ENCODE measurements around the gene SLC17A2. TPM values are rescaled to one million over a fixed set of nuclear protein-coding genes. Genes with fewer than 3 reads are reported as not detected.

Gene SLC17A2
- polyA plus RNA-seq, 1 donor from 2014 or later, result not detected

DNA sequence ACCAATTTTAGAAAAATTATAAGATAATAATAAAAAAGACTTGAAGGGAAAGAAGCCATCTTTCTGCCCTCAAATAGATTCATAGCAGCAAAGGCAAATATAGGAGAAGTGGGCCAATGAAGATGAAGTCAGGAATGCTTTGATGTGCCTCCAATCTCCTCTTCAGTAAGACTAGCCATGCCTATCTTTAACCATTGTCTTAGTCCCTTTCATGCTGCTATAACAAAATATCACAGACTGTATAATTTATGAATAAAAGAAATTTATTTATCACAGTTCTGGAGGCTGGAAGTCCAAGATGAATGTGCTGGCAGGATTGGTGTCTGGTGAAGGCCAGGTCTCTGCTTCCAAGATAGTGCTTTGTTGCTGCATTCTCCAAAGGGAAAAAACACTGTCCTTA lies 37.6 kb downstream of the SLC17A2 start:
- Mint-ChIP-seq H3K4me3 (no peak overlapping the region), H3K27me3 (peaks cover 3% of the 10 kb centered on the region), H3K4me1 (no peaks in the 10 kb centered on the region), H3K9me3 (no peaks in the 10 kb centered on the region), H3K36me3 (peaks cover 3% of the 10 kb centered on the region), H3K27ac (no peak overlapping the region)

DNA sequence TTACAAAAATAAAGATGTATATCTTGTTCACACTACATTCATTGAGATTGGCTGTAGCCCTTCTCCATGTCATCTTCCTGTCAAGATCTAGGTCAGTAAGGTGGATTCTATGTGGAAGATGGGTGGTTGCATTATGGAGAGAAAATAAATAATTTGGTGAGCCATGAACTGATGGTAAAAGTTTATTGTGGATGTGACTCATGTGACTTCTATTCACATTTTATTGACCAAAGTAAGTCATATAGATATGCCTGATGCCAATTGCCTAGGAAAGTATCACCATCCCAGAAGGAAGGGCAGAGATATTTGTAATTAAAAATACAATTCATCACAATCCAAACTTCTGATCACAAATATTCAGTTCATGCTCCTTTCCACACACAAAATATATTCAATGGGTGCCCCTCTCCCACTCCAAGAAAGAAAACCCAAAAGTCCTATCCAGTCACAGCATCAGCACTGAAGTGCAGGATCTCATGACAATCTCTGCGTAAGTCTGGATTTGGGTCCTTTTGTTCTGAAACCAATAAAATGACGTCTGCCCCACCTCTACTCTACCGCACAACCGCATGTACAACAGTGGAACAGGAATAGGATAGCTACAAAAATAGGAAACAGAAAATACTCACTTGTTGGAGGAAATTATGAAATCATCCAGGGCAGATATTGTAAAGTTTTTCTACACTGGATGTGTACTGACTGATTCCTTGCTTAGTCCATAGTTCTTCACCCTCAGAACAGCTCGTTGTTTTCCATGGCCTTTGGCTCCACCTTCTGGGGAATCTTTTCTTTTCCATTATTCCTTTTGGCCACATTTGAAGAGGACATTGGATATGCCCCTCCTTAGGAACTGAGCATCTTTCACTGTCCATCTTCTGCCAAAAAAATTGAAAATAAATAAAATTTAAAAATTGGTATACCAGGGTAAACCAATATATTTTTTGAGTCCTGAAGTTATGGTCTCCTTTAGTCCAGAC lies 40.3 kb downstream of the SLC17A2 start:
- Mint-ChIP-seq H3K9me3 (peaks cover 0 to 4% (median 0%) of the 10 kb centered on the region in 3 donors), H3K36me3 (peaks cover 2% of the 10 kb centered on the region), H3K4me3 (no peak overlapping the region), H3K27me3 (peaks cover 8% of the 10 kb centered on the region), H3K27ac (no peak overlapping the region), H3K4me1 (no peaks in the 10 kb centered on the region)

DNA sequence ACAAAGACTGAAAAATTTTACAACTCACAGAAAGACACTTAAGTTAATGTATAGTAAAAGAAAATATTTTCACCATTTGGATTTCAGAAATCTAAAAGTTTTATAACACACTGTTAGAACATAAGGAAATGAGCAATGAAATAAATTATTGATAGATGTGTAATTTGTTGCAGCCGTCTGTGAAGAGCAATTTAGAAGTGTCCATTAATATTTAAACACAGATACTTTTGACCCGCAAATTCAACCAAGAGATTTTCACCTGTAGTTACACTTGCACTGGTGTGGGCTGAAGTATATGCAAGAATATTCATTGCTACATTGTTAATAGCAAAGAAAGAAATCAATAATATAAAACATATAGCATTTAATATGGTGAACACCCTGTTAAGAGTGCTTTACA lies 41.9 kb downstream of the SLC17A2 start:
- Mint-ChIP-seq H3K27me3 (peaks cover 10% of the 10 kb centered on the region), H3K36me3 (peaks cover 2% of the 10 kb centered on the region), H3K9me3 (peaks cover 0 to 4% (median 0%) of the 10 kb centered on the region in 3 donors), H3K4me3 (no peak overlapping the region), H3K27ac (no peak overlapping the region), H3K4me1 (no peaks in the 10 kb centered on the region)

DNA sequence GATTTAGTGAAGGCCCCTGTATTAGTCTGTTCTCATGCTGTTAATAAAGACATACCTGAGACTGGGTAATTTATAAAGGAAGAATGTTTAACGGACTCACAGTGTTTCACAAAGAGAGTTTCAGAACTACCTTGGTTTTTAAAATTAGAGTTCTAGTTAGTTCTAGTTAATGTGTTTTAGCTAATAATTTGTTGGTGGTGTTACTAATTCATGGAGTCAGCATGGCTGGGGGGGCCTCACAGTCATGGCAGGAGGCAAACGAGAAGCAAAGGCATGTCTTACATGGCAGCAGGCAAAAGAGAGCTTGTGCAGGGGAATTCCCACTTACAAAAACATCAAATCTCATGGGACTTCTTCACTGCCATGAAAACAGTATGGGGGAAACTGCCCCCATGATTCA lies 44.4 kb downstream of the SLC17A2 start:
- Mint-ChIP-seq H3K36me3 (peaks cover 3% of the 10 kb centered on the region), H3K4me1 (peaks cover 0 to 4% (median 0%) of the 10 kb centered on the region in 3 donors), H3K27me3 (peaks cover 21% of the 10 kb centered on the region), H3K9me3 (peaks cover 0 to 4% (median 0%) of the 10 kb centered on the region in 3 donors), H3K4me3 (no peak overlapping the region), H3K27ac (no peak overlapping the region)

DNA sequence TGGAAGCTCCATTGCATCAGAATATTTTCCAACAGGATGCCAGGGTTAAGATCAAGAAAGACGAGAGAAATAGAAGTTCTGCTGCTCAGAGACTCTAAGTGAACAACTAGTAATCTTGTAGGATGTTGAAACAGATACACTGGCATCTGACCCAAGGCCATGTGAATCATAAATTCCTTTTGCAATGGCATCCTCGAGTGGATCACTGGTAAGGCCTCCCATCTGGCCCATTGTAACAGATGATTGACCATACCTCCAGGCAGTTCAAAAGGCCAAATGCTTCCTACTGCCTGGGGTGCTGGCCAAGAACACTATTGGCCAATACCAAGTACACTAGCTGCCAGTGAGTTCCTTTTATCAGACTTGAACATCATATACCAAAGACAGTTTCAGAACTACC lies 46.5 kb downstream of the SLC17A2 start:
- H3K27ac Mint-ChIP-seq, result no peak overlapping the region
- H3K4me1 Mint-ChIP-seq, result peaks cover 0 to 4% (median 0%) of the 10 kb centered on the region in 3 donors
- H3K4me3 Mint-ChIP-seq, result no peak overlapping the region
- H3K27me3 Mint-ChIP-seq, result peaks cover 20% of the 10 kb centered on the region
- peaks cover 0 to 4% (median 0%) of the 10 kb centered on the region in 3 donors for H3K9me3 Mint-ChIP-seq
- H3K36me3 Mint-ChIP-seq, result peaks cover 3% of the 10 kb centered on the region

DNA sequence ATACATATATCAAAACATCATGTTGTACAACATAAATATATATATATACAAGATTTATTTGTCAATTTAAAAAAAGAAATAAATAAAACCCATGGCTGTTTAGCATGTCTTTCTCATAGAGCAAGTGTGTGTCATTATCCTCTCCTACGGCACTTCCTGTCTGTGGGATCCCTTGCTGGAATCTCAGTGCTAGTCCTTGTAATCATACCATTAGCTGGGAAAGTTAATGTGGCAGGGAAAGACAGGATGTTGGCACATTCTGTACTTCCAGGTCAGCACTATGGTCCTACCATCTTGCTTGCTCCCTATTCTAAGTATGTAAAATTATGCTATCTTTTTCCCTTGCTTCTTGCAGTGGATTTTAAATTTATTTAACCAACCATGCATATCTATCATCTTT lies 47.0 kb downstream of the SLC17A2 start:
- Mint-ChIP-seq H3K27me3 (peaks cover 23% of the 10 kb centered on the region), H3K36me3 (peaks cover 3% of the 10 kb centered on the region), H3K4me3 (no peak overlapping the region), H3K4me1 (peaks cover 0 to 4% (median 0%) of the 10 kb centered on the region in 3 donors), H3K27ac (no peak overlapping the region), H3K9me3 (peaks cover 0 to 4% (median 0%) of the 10 kb centered on the region in 3 donors)

DNA sequence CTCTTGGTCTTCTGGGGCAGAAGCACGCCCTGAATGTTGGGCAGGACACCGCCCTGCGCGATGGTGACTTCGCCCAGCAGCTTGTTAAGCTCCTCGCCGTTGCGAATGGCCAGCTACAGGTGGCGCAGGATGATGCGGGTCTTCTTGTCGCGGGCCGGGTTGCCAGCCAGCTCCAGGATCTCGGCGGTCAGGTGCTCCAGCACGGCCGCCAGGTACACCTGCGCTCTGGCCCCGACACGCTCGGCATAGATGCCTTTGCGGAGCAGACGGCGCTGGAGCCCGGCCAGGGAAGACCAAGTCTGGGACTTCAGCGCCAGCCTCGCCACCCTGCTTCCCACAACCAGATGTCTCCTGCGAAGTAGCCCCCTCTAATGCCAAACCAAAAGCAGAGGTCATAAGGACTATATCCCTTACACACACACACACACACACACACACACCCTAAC lies 48.4 kb downstream of the SLC17A2 start:
- H3K36me3 Mint-ChIP-seq, result peaks cover 3% of the 10 kb centered on the region
- H3K27me3 Mint-ChIP-seq, result peaks cover 19% of the 10 kb centered on the region
- no peak overlapping the region for H3K27ac Mint-ChIP-seq
- H3K4me3 Mint-ChIP-seq, result peak overlapping the region in 2 of 4 donors; percentile 85 to 87
- peaks cover 0 to 4% (median 0%) of the 10 kb centered on the region in 3 donors for H3K4me1 Mint-ChIP-seq
- peaks cover 0 to 4% (median 0%) of the 10 kb centered on the region in 3 donors for H3K9me3 Mint-ChIP-seq

DNA sequence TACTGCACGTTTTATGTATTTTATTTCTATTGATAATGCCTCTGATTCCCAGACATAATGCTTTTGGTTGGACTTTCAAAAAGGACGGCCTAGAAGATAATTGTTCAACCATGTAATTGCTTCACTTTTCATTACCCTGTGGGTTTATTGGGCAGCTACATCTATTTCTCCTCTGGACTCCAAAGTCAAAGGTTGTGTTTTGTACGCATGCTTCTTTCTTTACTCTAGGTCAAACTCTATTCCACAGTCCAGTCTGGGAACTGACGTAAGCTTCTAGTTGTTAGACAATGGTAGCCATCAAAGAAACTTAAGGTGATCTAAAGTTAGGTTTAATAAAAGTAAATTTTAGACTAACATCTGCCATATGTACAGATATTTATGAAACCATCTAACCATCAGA lies 49.9 kb downstream of the SLC17A2 start:
- Mint-ChIP-seq H3K4me3 (no peak overlapping the region), H3K4me1 (peaks cover 0 to 4% (median 0%) of the 10 kb centered on the region in 3 donors), H3K36me3 (peaks cover 3% of the 10 kb centered on the region), H3K27ac (no peak overlapping the region), H3K9me3 (peaks cover 0 to 4% (median 0%) of the 10 kb centered on the region in 3 donors), H3K27me3 (peaks cover 21% of the 10 kb centered on the region)

DNA sequence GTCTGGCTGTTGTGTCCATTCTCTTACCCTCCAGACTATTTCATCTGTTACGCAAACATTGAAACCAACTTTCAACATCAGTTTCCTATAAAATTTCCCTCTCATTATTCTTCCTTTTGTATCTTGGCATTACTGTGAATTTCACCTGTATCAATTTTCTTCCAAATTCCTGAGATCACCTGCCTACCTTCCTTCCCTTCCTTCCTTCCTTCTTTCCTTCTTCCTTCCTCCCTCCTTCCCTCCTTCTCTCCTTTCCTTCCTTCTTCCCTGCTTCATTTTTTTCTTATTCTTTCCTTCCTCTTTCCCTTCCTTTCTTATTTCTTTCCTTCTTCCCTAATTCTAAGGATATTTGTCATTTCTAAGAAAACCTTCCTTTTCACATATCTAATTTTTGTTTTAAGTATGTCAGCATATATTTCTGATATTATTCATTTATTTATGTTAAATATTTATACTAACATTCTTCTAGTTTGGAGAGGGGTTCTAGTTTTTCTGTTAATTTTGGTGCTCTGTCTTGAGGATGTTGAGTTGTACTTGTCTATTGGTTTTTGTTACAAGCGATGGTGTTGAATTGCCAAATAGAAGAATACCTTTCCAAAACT lies 51.7 kb downstream of the SLC17A2 start:
- H3K27me3 Mint-ChIP-seq, result peaks cover 21% of the 10 kb centered on the region
- peaks cover 0 to 4% (median 0%) of the 10 kb centered on the region in 3 donors for H3K4me1 Mint-ChIP-seq
- no peaks in the 10 kb centered on the region for H3K9me3 Mint-ChIP-seq
- H3K36me3 Mint-ChIP-seq, result peaks cover 6% of the 10 kb centered on the region
- no peak overlapping the region for H3K27ac Mint-ChIP-seq
- no peak overlapping the region for H3K4me3 Mint-ChIP-seq

DNA sequence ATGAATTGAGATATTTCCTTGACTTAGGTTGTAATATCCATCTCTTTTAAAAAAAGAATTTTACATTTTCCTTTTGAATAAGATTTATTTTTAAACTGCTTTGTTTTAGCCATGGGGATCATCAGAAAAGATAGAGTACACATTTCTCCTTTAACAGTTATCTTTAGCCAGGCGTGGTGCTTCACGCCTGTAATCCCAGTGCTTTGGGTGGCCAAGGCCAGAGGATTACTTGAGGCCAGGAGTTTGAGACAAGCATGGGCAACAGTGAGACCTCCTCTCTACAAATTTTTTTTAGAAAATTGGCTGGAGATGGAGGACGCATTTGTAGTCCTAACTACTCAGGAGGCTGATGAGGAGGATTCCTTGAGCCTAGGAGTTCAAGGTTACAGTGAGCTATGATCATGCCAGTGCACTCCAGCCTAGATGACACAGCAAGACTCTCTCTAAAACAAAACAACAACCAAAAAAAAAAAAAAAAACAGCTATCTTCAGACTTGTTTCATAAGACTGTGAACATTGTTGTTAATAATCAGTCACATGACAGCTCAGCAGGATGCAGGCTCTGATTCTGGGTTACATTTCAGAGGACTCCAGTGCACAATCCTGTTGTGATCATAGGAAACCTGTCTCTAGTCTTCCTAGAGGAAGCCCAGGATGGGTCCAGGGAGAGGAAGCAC lies 54.4 kb downstream of the SLC17A2 start:
- Mint-ChIP-seq H3K4me3 (no peak overlapping the region), H3K27me3 (peaks cover 10% of the 10 kb centered on the region), H3K36me3 (peaks cover 5% of the 10 kb centered on the region), H3K27ac (no peak overlapping the region), H3K9me3 (no peaks in the 10 kb centered on the region), H3K4me1 (peaks cover 0 to 3% (median 0%) of the 10 kb centered on the region in 3 donors)

DNA sequence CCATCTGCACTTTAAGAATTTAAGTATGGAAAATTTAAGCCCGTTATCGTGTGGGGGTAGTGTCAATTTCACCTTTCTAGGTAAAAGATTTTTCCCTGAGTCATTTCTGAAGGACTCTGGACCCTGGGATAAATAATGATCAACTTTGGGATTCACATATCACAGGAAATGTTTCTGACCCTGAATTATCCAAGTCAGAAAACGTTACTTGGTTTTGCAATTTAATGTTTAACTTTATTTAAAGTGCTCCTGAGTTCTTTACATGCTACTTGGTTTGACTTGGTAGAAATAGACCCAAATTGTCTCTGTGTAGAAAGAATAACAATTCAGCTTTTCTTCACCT lies 55.0 kb downstream of the SLC17A2 start:
- Mint-ChIP-seq H3K9me3 (no peaks in the 10 kb centered on the region), H3K36me3 (peaks cover 5% of the 10 kb centered on the region), H3K4me3 (no peak overlapping the region), H3K4me1 (peaks cover 0 to 3% (median 0%) of the 10 kb centered on the region in 3 donors), H3K27ac (no peak overlapping the region), H3K27me3 (peaks cover 10% of the 10 kb centered on the region)

DNA sequence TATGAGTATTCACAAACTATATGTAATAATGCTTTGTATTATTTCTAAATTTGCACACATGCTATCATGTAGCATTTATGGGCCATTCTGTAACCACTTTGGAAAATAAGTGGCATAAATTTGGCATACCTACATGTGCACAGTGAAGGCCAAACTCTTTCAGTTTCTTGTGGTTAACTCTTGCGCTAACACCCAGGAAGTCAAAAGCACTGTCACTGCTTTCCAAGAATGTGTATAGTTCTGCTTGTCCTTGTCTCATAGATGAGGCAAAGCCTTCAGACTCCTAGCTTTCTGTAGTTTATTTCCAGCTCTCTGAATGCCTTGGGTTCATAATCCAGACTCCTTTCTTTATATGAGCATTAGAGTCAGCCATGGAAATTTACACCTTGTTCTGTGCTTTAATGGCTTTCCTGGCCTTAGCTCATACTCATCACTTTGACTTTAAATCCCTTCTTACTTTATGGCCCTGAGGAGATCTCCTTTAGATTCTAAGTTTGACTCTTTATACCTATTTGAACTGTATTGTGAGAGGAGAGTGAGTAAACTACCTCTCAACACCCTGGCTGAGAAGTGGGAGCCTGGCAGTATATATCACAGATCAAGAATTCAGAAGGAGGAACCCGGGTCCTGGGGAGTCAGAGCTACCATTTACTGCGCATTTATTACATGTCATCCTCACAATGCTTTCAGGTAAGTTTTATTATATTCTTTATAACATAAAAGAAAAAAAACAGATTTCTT lies 55.5 kb downstream of the SLC17A2 start:
- peaks cover 0 to 3% (median 0%) of the 10 kb centered on the region in 3 donors for H3K4me1 Mint-ChIP-seq
- H3K9me3 Mint-ChIP-seq, result no peaks in the 10 kb centered on the region
- no peak overlapping the region for H3K4me3 Mint-ChIP-seq
- H3K27me3 Mint-ChIP-seq, result peaks cover 10% of the 10 kb centered on the region
- no peak overlapping the region for H3K27ac Mint-ChIP-seq
- peaks cover 3% of the 10 kb centered on the region for H3K36me3 Mint-ChIP-seq

DNA sequence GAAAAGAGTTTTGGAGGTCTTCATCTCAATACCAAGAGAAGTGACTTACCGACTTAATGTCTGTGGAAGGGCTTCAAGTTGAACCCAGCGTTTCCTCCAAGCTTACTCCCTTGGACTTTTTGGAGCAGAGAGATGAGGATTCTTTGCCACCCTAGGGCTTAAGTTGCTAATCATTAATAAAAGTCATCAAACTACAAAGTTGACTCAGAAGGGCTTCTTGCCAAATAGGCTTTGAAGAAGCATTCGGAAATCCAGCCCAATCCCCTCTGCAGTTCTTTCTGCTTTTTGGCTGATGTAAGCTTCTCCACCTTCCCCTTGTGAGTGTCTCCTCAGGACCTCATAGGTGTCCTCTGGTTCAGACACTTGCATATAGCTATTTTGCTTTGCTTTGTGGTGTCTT lies 56.4 kb downstream of the SLC17A2 start, which contains the start of gene SLC17A3:
Gene SLC17A3 (minus strand): TSS at position 126 of the 400 bp plus-strand sequence. CDS start 5,856 bp downstream, outside the sequence.
- Mint-ChIP-seq H3K36me3 (peaks cover 3% of the 10 kb centered on the region), H3K27me3 (peaks cover 8% of the 10 kb centered on the region), H3K4me3 (no peak within 1 kb of the TSS), H3K4me1 (peaks cover 0 to 3% (median 0%) of the 10 kb centered on the region in 3 donors), H3K9me3 (no peaks in the 10 kb centered on the region), H3K27ac (no peak within 1 kb of the TSS)

DNA sequence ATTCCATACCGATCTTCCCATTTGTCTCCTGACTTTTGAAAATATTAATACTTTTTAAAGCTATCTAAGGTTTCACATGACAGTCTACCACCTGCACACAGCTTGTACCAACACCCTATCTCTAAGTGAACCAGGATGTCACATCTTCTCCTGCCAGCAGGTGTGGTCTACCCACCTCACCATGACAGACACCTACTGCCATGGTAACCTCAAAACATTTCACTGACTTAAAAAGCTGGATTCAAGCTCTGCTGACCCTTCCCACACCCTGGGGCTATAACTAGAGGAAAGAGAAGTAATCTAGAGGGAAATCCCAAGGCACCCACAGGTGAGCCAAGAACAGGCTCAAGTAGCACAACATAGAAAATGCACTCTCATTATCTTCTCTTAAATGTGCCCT lies 57.7 kb downstream of the SLC17A2 start:
- Mint-ChIP-seq H3K27ac (peak overlapping the region in 1 of 3 donors; percentile 79), H3K4me1 (peaks cover 0 to 3% (median 0%) of the 10 kb centered on the region in 3 donors), H3K9me3 (no peaks in the 10 kb centered on the region), H3K36me3 (peaks cover 3% of the 10 kb centered on the region), H3K27me3 (peaks cover 6% of the 10 kb centered on the region), H3K4me3 (no peak overlapping the region)

Measured in IgD-negative memory B cell (primary cell).